HG03066 (cell line): Measurements from ENCODE around the gene C9orf78.
"Not testable (repeated sequence)": the region's sequence is repeated elsewhere in the genome, so short reads cannot be mapped to it uniquely, and the experiment has no call there.

ENCODE experiments used
- ATAC-seq: cut with Tn5 transposase; IDR thresholded peaks from one replicate; pipeline ENCODE4 v1.9.1; 2021; ENCODE audit warnings: low read depth; ENCODE audit not compliant: unreplicated experiment

Gene C9orf78

GRCh38 chr9:129814432-129815223, 20.4 kb downstream of the C9orf78 start:
- no peak for ATAC-seq

- no peak for ATAC-seq
Measured at GRCh38 chr9:129813661-129814060, 21.4 kb downstream of the C9orf78 start.

GRCh38 chr9:129812385-129812784, 22.7 kb downstream of the C9orf78 start:
- no peak for ATAC-seq

- ATAC-seq: no peak
Measured at GRCh38 chr9:129811967-129812363, 23.1 kb downstream of the C9orf78 start.

GRCh38 chr9:129810788-129811187, 24.3 kb downstream of the C9orf78 start:
- no peak for ATAC-seq

- no peak for ATAC-seq
Measured at GRCh38 chr9:129810116-129810515, 25.0 kb downstream of the C9orf78 start.

- no peak for ATAC-seq
Measured at GRCh38 chr9:129809346-129809745, 25.7 kb downstream of the C9orf78 start.

- no peak for ATAC-seq
Measured at GRCh38 chr9:129806061-129806460, 29.0 kb downstream of the C9orf78 start.

GRCh38 chr9:129803676-129804060, 31.4 kb downstream of the C9orf78 start:
- ATAC-seq: no peak

GRCh38 chr9:129802833-129803675, 32.0 kb downstream of the C9orf78 start, which contains the start of gene TOR1B:
TSS of gene TOR1B (plus strand) at chr9:129803184. CDS start at chr9:129803213, 29 bp downstream.
- peak; percentile 87 for ATAC-seq

GRCh38 chr9:129801504-129801903, 33.6 kb downstream of the C9orf78 start:
- ATAC-seq: no peak

- ATAC-seq: no peak
Measured at GRCh38 chr9:129798973-129799372, 36.1 kb downstream of the C9orf78 start.

- ATAC-seq: not testable (repeated sequence)
Measured at GRCh38 chr9:129796029-129796428, 39.0 kb downstream of the C9orf78 start.

- no peak for ATAC-seq
Measured at GRCh38 chr9:129794549-129794948, 40.5 kb downstream of the C9orf78 start.

GRCh38 chr9:129786481-129786880, 48.6 kb downstream of the C9orf78 start:
- ATAC-seq: no peak

- ATAC-seq: no peak
Measured at GRCh38 chr9:129785866-129786265, 49.2 kb downstream of the C9orf78 start.

GRCh38 chr9:129784970-129785369, 50.1 kb downstream of the C9orf78 start:
- not testable (repeated sequence) for ATAC-seq

- ATAC-seq: no peak
Measured at GRCh38 chr9:129783516-129784361, 51.3 kb downstream of the C9orf78 start.

- ATAC-seq: no peak
Measured at GRCh38 chr9:129781981-129782380, 53.1 kb downstream of the C9orf78 start.

- ATAC-seq: no peak
Measured at GRCh38 chr9:129781131-129781530, 53.9 kb downstream of the C9orf78 start.
